ENCODE measurements around the gene MMP24OS. TPM values are rescaled to one million over a fixed set of nuclear protein-coding genes. Genes with fewer than 3 reads are reported as not detected.

MMP24OS gene
- polyA plus RNA-seq, 3 donors, result 9.5 to 43.9 (median 9.6) TPM

- Histone ChIP-seq H3K9me3 (replicated peaks in 1 of 2; ENCODE audit: control insufficient read depth in 1 of 2, insufficient read depth in 1 of 2, low read length in 2 of 2) (no peaks in the 10 kb centered on the region), H3K27ac (ENCODE audit: low read depth in 1 of 2, low read length in 2 of 2) (no peak overlapping the region), H3K27me3 (ENCODE audit: control insufficient read depth in 2 of 2, insufficient read depth in 2 of 2, low read length in 2 of 2) (no peaks in the 10 kb centered on the region), H4K20me1 (ENCODE audit: insufficient read depth, low read length) (peaks cover 1% of the 10 kb centered on the region), H3K4me2 (replicated peaks; ENCODE audit: extremely low read depth, low read length, poor library complexity, severe bottlenecking) (no peak overlapping the region), H3K79me2 (ENCODE audit: insufficient read depth, low read length) (peaks cover 11% of the 10 kb centered on the region), H3K4me3 (replicated peaks in 1 of 3; ENCODE audit: low read depth in 2 of 3, low read length in 3 of 3) (no peak overlapping the region), H3K4me1 (ENCODE audit: control insufficient read depth in 1 of 2, insufficient read depth in 2 of 2, low read length in 2 of 2) (peaks cover 11 to 14% of the 10 kb centered on the region in 2 donors), H3K36me3 (replicated peaks in 1 of 2; ENCODE audit: control insufficient read depth in 1 of 2, insufficient read depth in 2 of 2, low read length in 2 of 2) (no peaks in the 10 kb centered on the region), H3K9ac (ENCODE audit: insufficient read depth, low read length, poor library complexity, severe bottlenecking) (no peak overlapping the region), H2AFZ (ENCODE audit: insufficient read depth, low read depth, low read length, poor library complexity, severe bottlenecking) (no peak overlapping the region)
- no peak for DNase-seq
- Mint-ChIP-seq H3K4me3 (no peak overlapping the region), H3K36me3 (no peaks in the 10 kb centered on the region), H3K27me3 (ENCODE audit: low read depth in 3 of 3) (peaks cover 1 to 9% (median 7%) of the 10 kb centered on the region in 3 donors), H3K9me3 (no peaks in the 10 kb centered on the region), H3K4me1 (peaks cover 15% of the 10 kb centered on the region), H3K27ac (no peak overlapping the region)
- WGBS (ENCODE audit: insufficient coverage), result 98% methylated on average over 10 of the region's 19 CpGs
- intact Hi-C loops (cut with micrococcal nuclease), result no loop called here
- no peak for TF ChIP-seq CTCF (IDR thresholded peaks at IDR 0.05)
These were observed 10.6 kb upstream of the MMP24OS start for GRCh38 chr20:35288325-35289060.

- no peak overlapping the region for H3K27ac ChIP-seq (ENCODE audit: low read depth in 1 of 2, low read length in 2 of 2)
- H3K4me2 ChIP-seq (replicated peaks; ENCODE audit: extremely low read depth, low read length, poor library complexity, severe bottlenecking), result no peak overlapping the region
- no peaks in the 10 kb centered on the region for H3K36me3 Mint-ChIP-seq
- H2AFZ ChIP-seq (ENCODE audit: insufficient read depth, low read depth, low read length, poor library complexity, severe bottlenecking), result no peak overlapping the region
- WGBS (ENCODE audit: insufficient coverage), result 90% methylated on average over 19 of the region's 28 CpGs
- peaks cover 19% of the 10 kb centered on the region for H3K4me1 Mint-ChIP-seq
- H3K4me3 Mint-ChIP-seq, result no peak overlapping the region
- no peaks in the 10 kb centered on the region for H3K9me3 ChIP-seq (replicated peaks in 1 of 2; ENCODE audit: control insufficient read depth in 1 of 2, insufficient read depth in 1 of 2, low read length in 2 of 2)
- H3K27ac Mint-ChIP-seq, result no peak overlapping the region
- H3K9ac ChIP-seq (ENCODE audit: insufficient read depth, low read length, poor library complexity, severe bottlenecking), result no peak overlapping the region
- peaks cover 19% of the 10 kb centered on the region for H3K79me2 ChIP-seq (ENCODE audit: insufficient read depth, low read length)
- H3K9me3 Mint-ChIP-seq, result no peaks in the 10 kb centered on the region
- H3K27me3 Mint-ChIP-seq (ENCODE audit: low read depth in 3 of 3), result peaks cover 1 to 5% (median 5%) of the 10 kb centered on the region in 3 donors
- peaks cover 16 to 18% of the 10 kb centered on the region in 2 donors for H3K4me1 ChIP-seq (ENCODE audit: control insufficient read depth in 1 of 2, insufficient read depth in 2 of 2, low read length in 2 of 2)
- no peaks in the 10 kb centered on the region for H3K36me3 ChIP-seq (replicated peaks in 1 of 2; ENCODE audit: control insufficient read depth in 1 of 2, insufficient read depth in 2 of 2, low read length in 2 of 2)
- no peaks in the 10 kb centered on the region for H3K27me3 ChIP-seq (ENCODE audit: control insufficient read depth in 2 of 2, insufficient read depth in 2 of 2, low read length in 2 of 2)
- DNase-seq, result no peak
- TF ChIP-seq CTCF (IDR thresholded peaks at IDR 0.05), result no peak
- H4K20me1 ChIP-seq (ENCODE audit: insufficient read depth, low read length), result peaks cover 5% of the 10 kb centered on the region
- no peak overlapping the region for H3K4me3 ChIP-seq (replicated peaks in 1 of 3; ENCODE audit: low read depth in 2 of 3, low read length in 3 of 3)
- intact Hi-C loops (cut with micrococcal nuclease), result no loop called here
These were observed 9.8 kb upstream of the MMP24OS start for GRCh38 chr20:35287509-35288324.
